ENCODE measurements around the gene CD58.
A peak's percentile ranks its signal among the peaks of the same experiment; 100 is the strongest.
"Not testable (repeated sequence)": the region's sequence is repeated elsewhere in the genome, so short reads cannot be mapped to it uniquely, and the experiment has no call there.

Gene CD58

DNA sequence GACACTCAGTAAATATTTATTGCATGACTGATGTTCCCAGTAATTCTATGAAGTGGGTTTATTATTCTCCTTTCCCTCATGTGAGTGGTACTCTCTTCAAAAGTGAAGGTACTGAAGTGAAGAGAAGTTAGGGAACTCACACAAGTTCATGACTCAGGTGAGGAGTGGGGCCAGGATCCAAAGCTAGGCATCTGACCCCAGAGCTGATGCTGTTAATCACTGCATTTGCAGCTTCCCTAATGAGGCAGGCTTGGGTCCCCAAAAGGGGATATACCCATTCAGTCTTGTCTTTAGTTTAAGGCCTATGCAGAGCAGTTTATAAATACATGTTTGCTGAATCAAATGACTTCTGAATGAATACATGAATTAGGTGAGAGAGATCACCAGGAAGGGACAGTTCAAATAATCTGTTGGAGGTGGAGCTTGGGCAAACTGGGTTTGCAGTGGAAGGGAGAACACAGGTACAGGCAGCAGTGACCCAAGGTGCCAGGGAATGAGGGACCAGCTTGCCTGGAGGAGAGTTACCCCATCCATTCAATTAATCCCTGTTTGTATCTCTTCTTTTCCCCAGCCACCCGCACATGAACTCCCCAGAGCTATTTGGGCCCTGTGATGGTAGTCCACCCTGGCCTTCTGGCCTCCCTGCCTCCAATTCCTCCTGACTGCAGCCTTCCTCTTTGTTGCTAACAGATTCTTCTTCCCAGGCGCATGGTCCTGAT lies 2.0 kb downstream of the CD58 start:
- TF ChIP-seq, protein P1, sequence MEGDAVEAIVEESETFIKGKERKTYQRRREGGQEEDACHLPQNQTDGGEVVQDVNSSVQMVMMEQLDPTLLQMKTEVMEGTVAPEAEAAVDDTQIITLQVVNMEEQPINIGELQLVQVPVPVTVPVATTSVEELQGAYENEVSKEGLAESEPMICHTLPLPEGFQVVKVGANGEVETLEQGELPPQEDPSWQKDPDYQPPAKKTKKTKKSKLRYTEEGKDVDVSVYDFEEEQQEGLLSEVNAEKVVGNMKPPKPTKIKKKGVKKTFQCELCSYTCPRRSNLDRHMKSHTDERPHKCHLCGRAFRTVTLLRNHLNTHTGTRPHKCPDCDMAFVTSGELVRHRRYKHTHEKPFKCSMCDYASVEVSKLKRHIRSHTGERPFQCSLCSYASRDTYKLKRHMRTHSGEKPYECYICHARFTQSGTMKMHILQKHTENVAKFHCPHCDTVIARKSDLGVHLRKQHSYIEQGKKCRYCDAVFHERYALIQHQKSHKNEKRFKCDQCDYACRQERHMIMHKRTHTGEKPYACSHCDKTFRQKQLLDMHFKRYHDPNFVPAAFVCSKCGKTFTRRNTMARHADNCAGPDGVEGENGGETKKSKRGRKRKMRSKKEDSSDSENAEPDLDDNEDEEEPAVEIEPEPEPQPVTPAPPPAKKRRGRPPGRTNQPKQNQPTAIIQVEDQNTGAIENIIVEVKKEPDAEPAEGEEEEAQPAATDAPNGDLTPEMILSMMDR (IDR thresholded peaks at IDR 0.05; ENCODE audit: low read depth, low read length), result no peak
- TF ChIP-seq MYC (IDR thresholded peaks at IDR 0.05; ENCODE audit: low read depth, low read length) (no peak), POLR2A (IDR thresholded peaks at IDR 0.05; ENCODE audit: extremely low read depth, insufficient read length) (no peak)
- TF ChIP-seq, protein P2, sequence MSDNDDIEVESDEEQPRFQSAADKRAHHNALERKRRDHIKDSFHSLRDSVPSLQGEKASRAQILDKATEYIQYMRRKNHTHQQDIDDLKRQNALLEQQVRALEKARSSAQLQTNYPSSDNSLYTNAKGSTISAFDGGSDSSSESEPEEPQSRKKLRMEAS (IDR thresholded peaks at IDR 0.05; ENCODE audit: low read depth, low read length), result no peak
- no peak for DNase-seq (ENCODE audit: low read depth)
- H3K4me3 ChIP-seq (ENCODE audit: low read depth, low read length), result peak overlapping the region; percentile 70

DNA sequence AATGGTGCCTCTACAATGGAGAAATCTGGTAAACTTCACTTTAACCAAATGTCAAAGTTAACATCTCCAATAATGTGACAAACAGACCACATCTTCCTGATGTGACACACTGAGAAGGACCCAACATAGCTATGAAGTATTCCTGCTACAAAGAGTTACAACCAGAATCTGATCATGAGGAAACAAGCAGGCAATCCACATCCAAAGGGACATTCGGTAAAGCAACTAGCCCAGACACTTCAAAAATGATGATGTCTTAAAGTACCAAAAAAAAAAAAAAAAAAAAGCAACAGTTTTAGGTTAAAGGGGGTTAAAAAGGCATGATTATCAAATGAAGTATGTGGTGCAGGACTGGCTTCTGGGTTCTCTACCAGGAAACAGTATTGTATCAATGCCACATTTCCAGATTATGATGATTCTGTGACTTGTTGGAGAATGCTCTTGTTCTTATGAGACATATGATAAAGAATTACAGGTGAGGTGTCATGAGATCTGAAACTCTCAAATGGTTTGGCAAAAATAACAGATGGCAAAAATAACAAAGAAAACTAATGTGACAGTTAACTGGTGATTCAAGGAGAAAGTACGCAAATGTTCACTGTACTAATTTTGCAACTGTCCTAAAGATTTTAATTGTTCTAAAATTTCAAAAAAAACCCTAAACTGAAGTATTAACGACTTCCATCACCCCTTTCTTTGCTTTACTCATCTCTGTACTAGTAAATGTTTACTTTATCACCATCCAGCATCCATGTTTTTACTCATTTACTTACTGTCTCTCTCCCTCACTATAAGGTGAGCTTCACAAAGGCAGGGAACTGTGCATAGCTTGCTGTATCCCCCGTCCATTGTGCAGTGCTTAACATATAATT lies 2.8 kb downstream of the CD58 start:
- no peak for DNase-seq (ENCODE audit: low read depth)
- no peak for TF ChIP-seq MYC (IDR thresholded peaks at IDR 0.05; ENCODE audit: low read depth, low read length)
- TF ChIP-seq, protein P2 (IDR thresholded peaks at IDR 0.05; ENCODE audit: low read depth, low read length), result no peak
- TF ChIP-seq POLR2A (IDR thresholded peaks at IDR 0.05; ENCODE audit: extremely low read depth, insufficient read length), result no peak
- TF ChIP-seq, protein P1 (IDR thresholded peaks at IDR 0.05; ENCODE audit: low read depth, low read length), result no peak
- no peak overlapping the region for H3K4me3 ChIP-seq (ENCODE audit: low read depth, low read length)

DNA sequence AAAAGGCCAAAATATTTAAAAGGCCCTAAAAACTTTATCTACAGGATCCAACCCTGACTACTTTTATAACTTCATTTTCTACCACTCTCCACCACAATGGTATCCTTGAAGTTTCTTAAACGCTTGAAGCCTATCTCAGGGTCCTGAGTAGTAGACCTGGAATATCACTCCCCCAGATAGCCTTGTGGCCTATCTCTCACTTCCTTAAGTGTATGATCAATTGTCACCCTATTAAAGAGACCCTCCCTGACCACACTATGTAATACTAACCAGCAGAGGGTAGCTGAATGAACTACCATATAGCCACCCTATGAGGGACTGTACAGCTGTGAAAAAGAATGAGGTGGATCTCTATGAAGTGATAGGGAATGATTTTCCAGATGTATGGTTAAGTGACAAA lies 5.6 kb downstream of the CD58 start:
- TF ChIP-seq, protein P1 (IDR thresholded peaks at IDR 0.05; ENCODE audit: low read depth, low read length), result no peak
- TF ChIP-seq, protein P2 (IDR thresholded peaks at IDR 0.05; ENCODE audit: low read depth, low read length), result no peak
- TF ChIP-seq POLR2A (IDR thresholded peaks at IDR 0.05; ENCODE audit: extremely low read depth, insufficient read length) (no peak), MYC (IDR thresholded peaks at IDR 0.05; ENCODE audit: low read depth, low read length) (no peak)
- no peak overlapping the region for H3K4me3 ChIP-seq (ENCODE audit: low read depth, low read length)
- no peak for DNase-seq (ENCODE audit: low read depth)

DNA sequence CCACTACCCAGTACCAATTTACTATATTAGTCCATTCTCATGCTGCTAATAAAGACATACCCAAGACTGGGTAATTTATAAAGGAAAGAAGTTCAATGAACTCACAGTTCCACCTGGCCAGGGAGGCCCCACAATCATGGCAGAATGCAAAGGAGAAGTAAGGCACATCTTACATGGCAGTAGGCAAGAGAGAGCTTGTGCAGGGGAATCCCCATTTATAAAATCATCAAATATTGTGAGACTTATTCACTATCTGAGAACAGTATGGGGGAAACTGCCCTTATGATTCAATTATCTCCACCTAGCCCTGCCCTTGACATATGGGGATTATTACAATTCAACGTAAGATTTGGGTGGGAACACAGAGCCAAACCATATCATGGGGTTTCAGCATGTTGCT lies 6.4 kb downstream of the CD58 start:
- no peak overlapping the region for H3K4me3 ChIP-seq (ENCODE audit: low read depth, low read length)
- TF ChIP-seq, protein P2 (IDR thresholded peaks at IDR 0.05; ENCODE audit: low read depth, low read length), result no peak
- TF ChIP-seq, protein P1 (IDR thresholded peaks at IDR 0.05; ENCODE audit: low read depth, low read length), result no peak
- TF ChIP-seq MYC (IDR thresholded peaks at IDR 0.05; ENCODE audit: low read depth, low read length) (no peak), POLR2A (IDR thresholded peaks at IDR 0.05; ENCODE audit: extremely low read depth, insufficient read length) (no peak)
- DNase-seq (ENCODE audit: low read depth), result no peak

DNA sequence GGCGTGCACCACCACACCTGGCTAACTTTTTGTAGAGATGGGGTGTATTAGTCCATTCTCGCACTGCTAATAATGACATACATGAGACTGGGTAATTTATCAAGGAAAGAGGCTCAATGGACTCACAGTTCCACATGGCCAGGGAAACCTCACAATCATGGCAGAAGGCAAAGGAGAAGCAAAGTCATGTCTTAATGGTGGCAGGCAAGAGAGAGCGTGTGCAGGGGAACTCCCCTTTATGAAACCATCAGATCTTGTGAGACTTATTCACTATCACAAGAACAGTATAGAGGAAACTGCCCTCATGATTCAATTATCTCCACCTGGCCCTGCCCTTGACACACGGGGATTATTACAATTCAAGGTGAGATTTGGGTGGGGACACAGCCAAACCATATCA lies 8.4 kb downstream of the CD58 start:
- H3K4me3 ChIP-seq (ENCODE audit: low read depth, low read length); DNase-seq (ENCODE audit: low read depth): not testable (repeated sequence)

DNA sequence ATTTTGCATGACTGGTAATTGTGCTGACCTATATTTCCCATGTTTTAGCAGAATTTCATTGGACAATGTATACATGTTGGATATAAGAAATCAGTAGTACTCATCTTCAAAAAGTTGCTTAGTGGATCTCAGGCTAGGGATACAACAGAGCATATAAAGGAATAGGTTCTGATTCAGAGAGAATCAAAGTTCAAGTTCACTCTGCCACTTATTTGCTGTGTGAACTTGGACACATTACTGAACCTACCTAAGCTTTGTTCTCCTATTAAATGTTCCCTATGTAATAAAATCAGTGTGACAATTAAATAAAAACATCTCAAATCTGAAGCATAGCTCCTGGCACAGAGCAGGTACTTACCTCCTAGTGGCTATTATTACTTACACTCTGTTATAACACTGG lies 9.3 kb downstream of the CD58 start:
- TF ChIP-seq, protein P2 (IDR thresholded peaks at IDR 0.05; ENCODE audit: low read depth, low read length), result no peak
- TF ChIP-seq, protein P1 (IDR thresholded peaks at IDR 0.05; ENCODE audit: low read depth, low read length), result no peak
- no peak for TF ChIP-seq POLR2A (IDR thresholded peaks at IDR 0.05; ENCODE audit: extremely low read depth, insufficient read length)
- TF ChIP-seq MYC (IDR thresholded peaks at IDR 0.05; ENCODE audit: low read depth, low read length), result no peak
- no peak for DNase-seq (ENCODE audit: low read depth)
- no peak overlapping the region for H3K4me3 ChIP-seq (ENCODE audit: low read depth, low read length)
